C4-2B (cell line): ENCODE results near the gene TYW5.

Source experiments
- CTCF ChIP-seq: fragments of 450-650 bp; conservative IDR thresholded peaks from 2 replicates; pipeline ENCODE4 v1.5.1; 2017; ENCODE audit warnings: mild to moderate bottlenecking
- ZFX ChIP-seq: fragments of 450-650 bp; IDR thresholded peaks from 2 replicates; pipeline ENCODE4 v1.6.1; 2017

- TF ChIP-seq CTCF: no peak
- no peak for TF ChIP-seq ZFX
Observed at GRCh38 chr2:199992296-199992695, 37.0 kb upstream of the TYW5 start.
